Heart right ventricle (tissue), 16 donors: ENCODE results near the gene PKIG. TPM values are rescaled to one million over a fixed set of nuclear protein-coding genes. Genes with fewer than 3 reads are reported as not detected.

ENCODE experiments used
- ATAC-seq, 8 donors: fragments of 200-7000 bp; cut with Tn5 transposase; one replicate each; pipeline ENCODE4 v1.9.1; 2020; ENCODE audit warnings: mild to moderate bottlenecking in 8 of 8, moderate library complexity in 8 of 8, moderate number of reproducible peaks in 1 of 8
- DNase-seq, 2 donors: peaks; one replicate each; pipeline ENCODE4 v3.0.0-alpha.2; 2020
- H3K27ac ChIP-seq, 10 donors: fragments of 200-600 bp; sonication (generic) in 2 of 10; one replicate each; pipeline versions ENCODE4 v1.5.0 to v1.8.0; 2020 to 2022; ENCODE audit warnings: mild to moderate bottlenecking in 3 of 10
- H3K27me3 ChIP-seq, 7 donors: fragments of 200-600 bp; one replicate each; pipeline ENCODE4 v1.8.0; 2021 to 2022; ENCODE audit warnings: mild to moderate bottlenecking in 2 of 7
- H3K36me3 ChIP-seq, 9 donors: fragments of 200-600 bp; sonication (generic) in 1 of 9; one replicate each; pipeline versions ENCODE4 v1.5.0 to v1.8.0; 2020 to 2022; ENCODE audit warnings: mild to moderate bottlenecking in 2 of 9
- H3K4me1 ChIP-seq, 9 donors: fragments of 200-600 bp; sonication (generic) in 1 of 9; one replicate each; pipeline versions ENCODE4 v1.5.0 to v1.8.0; 2020 to 2022; ENCODE audit warnings: mild to moderate bottlenecking in 4 of 9
- H3K4me3 ChIP-seq, 10 donors: fragments of 200-600 bp; sonication (generic) in 2 of 10; one replicate each; pipeline versions ENCODE4 v1.5.0 to v1.8.0; 2020 to 2022; ENCODE audit warnings: mild to moderate bottlenecking in 7 of 10, moderate library complexity in 2 of 10
- H3K9me3 ChIP-seq, 11 donors: fragments of 200-600 bp in 10 of 11; sonication (generic) in 2 of 11; one replicate each; pipeline versions ENCODE4 v1.5.0 to v1.8.0; 2013 to 2022; ENCODE audit warnings: mild to moderate bottlenecking in 2 of 11, control low read depth in 1 of 11, moderate library complexity in 1 of 11
- WGBS, 2 donors: extraction: QIAGEN DNeasy Blood & Tissue Kit; methylation state at CpG; one replicate each; pipeline ENCODE4 v1.1.7; 2013; ENCODE audit warnings: inconsistent platforms in 1 of 2; 5-methylcytosine and 5-hydroxymethylcytosine counted together
- intact Hi-C, 10 donors: fragments of 100-400 bp; cut with DNase I; formaldehyde crosslinking; loops; one replicate each; pipeline versions ENCODE4 v1.11.1 to v1.14.2; 2022
- long read RNA-seq, 3 donors: library from polyadenylated mRNA; unstranded; transcript quantifications; one replicate each; pipeline ENCODE4 v2.0.0, GENCODE V29; 2020 to 2021
- polyA plus RNA-seq, 2 donors: library from polyadenylated mRNA; stranded (reverse); fragments of 200-250 nt; gene quantifications; one replicate each; pipeline ENCODE4 v1.2.3, GENCODE V29; 2013
- total RNA-seq, 10 donors: library from RNA; stranded (reverse); fragmentation: NEBNext Ultra II Directional in 3 of 10; extraction: Animal tissue kit (Norgen Biotek cat#: 25700) in 3 of 10; gene quantifications; one replicate each; pipeline versions ENCODE4 v1.2.1 to v1.2.4, GENCODE V29; 2021 to 2023
- TF ChIP-seq, protein P1 (sequence below), 9 donors: fragments of 200-600 bp; sonication (generic) in 2 of 9; IDR thresholded peaks; one replicate each; pipeline versions ENCODE4 v1.5.0 to v1.8.0; 2021 to 2022; ENCODE audit warnings: antibody characterized with exemption in 9 of 9, mild to moderate bottlenecking in 5 of 9, moderate library complexity in 1 of 9
- donor health status: Arrhythmogenic right ventricular cardiomyopathy.
- donor health status: ischemic (EF 13 %, LVEDD 7.1; RV severe dilation, severe dysfunction).
- donor health status: healthy with polysubstance abuse.
- donor health status: DM: no; HTN: yes; CAD: no.
- donor health status: DM: no; HTN: no; CAD: no.
- donor health status: ischemic (EF 25% LVEDD 6.9; RV normal size, moderate dysfunction).
- donor health status: ischemic (EF 25% LVEDD 5.7; RV mildly dilated, moderate dysfunction).
- donor health status: healthy.
- donor health status: DM: yes; HTN: yes; CAD: no.
- donor health status: Ischemic cardiomyopathy.
- donor health status: ischemic (EF 35%, LVEDD 5.7; RV mildly dilated, moderate dysfunction).
- donor health status: nonischemic (EF 11% LVEDD 7.7; RV severe dilation, severe dysfunction).
- donor health status: DM: yes; HTN: yes; CAD: no.
- donor health status: PGD.
- donor health status: ischemic (EF 29% LVEDD 5.4; RV normal size, mild dysfunction).
- donor health status: nonischemic (EF 23%, LVEDD 6.1; RV moderate dilation, normal function).

The PKIG gene
- 100 to 1,000 TPM; 155 to 342 (median 231) TPM for total RNA-seq
- 100 to 1,000 TPM; 180 to 196 TPM for polyA plus RNA-seq
- long read RNA-seq, donor 1, transcript PKIG-207 (4 exons, 1,191 nt): minor isoform, 52 of 175 reads
- long read RNA-seq, donor 1, transcript PKIG-202 (4 exons, 1,180 nt): major isoform, 83 of 175 reads
- long read RNA-seq, donor 1, partial matches to known transcripts: 33 of 175 reads
- long read RNA-seq, donor 1, other reads (novel, unspliced or antisense): 6 of 175 reads
- long read RNA-seq, donor 2, transcript PKIG-207 (4 exons, 1,191 nt): minor isoform, 30 of 155 reads
- long read RNA-seq, donor 2, transcript PKIG-202 (4 exons, 1,180 nt): major isoform, 78 of 155 reads
- long read RNA-seq, donor 2, partial matches to known transcripts: 32 of 155 reads
- long read RNA-seq, donor 2, other reads (novel, unspliced or antisense): 12 of 155 reads
- long read RNA-seq, donor 3, transcript PKIG-202 (4 exons, 1,180 nt): major isoform, 65 of 131 reads
- long read RNA-seq, donor 3, transcript PKIG-207 (4 exons, 1,191 nt): minor isoform, 34 of 131 reads
- long read RNA-seq, donor 3, partial matches to known transcripts: 18 of 131 reads
- long read RNA-seq, donor 3, other reads (novel, unspliced or antisense): 12 of 131 reads

DNA sequence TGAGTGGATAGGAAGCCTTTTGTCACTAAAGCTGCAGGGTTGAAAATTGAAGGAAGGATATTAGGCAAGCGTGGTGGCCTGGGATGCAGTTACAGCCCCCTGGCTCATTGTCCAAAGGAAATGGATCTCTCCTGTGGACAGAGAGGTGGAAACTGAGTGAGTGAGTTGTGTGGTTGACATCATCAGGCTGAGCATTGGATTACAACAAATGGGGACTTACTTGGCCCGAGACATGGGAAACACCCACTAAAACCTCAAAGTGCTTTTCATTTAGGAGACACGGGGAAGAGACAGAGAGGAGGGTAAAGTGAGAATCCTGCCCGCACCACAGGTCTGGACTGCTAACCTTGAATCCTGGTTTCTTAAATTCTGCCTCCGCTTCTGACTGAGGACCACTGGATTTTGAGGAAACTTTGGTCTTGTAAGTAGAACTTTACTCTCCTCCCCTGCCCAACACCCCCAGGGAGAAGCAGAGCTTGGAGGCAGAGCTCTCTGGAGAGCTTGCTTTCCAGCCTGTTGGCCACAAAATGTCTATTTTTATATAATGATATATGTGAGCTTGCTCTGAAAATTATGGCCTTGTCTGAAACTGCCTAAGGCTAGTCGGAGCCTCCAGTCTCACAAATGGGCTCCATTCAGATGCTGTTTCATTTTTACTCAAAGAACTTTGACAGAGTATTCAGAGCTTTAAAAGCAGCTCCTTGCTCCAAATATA, at the start of gene PKIG:
PKIG (plus strand) TSS at position 269 of the 715 bp plus-strand sequence. CDS start 31,978 bp downstream, outside the sequence.
- Histone ChIP-seq H3K27ac (peak within 1 kb of the TSS; percentile 87 to 98 (median 92)), H3K27me3 (no peaks in the 10 kb centered on the region), H3K4me1 (peaks cover 18 to 87% (median 69%) of the 10 kb centered on the region in 9 donors), H3K9me3 (no peaks in the 10 kb centered on the region), H3K4me3 (peak within 1 kb of the TSS; percentile 36 to 74 (median 62)), H3K36me3 (no peaks in the 10 kb centered on the region)
- WGBS, 2 donors: 8 to 10% methylated on average over 6 of the region's 6 CpGs
- TF ChIP-seq, protein P1, sequence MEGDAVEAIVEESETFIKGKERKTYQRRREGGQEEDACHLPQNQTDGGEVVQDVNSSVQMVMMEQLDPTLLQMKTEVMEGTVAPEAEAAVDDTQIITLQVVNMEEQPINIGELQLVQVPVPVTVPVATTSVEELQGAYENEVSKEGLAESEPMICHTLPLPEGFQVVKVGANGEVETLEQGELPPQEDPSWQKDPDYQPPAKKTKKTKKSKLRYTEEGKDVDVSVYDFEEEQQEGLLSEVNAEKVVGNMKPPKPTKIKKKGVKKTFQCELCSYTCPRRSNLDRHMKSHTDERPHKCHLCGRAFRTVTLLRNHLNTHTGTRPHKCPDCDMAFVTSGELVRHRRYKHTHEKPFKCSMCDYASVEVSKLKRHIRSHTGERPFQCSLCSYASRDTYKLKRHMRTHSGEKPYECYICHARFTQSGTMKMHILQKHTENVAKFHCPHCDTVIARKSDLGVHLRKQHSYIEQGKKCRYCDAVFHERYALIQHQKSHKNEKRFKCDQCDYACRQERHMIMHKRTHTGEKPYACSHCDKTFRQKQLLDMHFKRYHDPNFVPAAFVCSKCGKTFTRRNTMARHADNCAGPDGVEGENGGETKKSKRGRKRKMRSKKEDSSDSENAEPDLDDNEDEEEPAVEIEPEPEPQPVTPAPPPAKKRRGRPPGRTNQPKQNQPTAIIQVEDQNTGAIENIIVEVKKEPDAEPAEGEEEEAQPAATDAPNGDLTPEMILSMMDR (IDR thresholded peaks at IDR 0.05): peak in 1 of 9 donors; percentile 9
- peak; percentile 86 to 93 (median 90) for ATAC-seq
- peak in 1 of 2 donors; percentile 85 for DNase-seq
- intact Hi-C loops: loop anchor here in 4 of 10 donors (1.0 to 5.0 kb wide), 5 partner anchors 16 to 50 kb away; no protein-coding TSS in a partner anchor

DNA sequence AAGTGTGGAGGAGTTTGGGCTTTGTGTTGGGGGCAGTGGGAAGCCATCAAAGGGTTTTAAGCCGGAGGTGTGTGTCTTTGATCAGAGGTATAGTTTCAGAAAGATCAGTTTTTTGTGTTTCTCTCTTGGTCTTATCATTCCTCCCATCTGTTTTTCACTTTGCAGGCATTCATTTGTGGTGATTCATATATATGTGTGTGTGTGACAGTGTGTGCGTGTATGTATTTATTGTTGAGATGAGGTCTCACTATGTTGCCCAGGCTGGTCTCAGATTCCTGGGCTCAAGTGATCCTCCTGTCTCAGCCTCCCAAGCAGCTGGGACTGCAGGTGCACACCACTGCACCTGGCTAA, 49.4 kb upstream of the PKIG start:
- no peaks in the 10 kb centered on the region for H3K9me3 ChIP-seq
- no peaks in the 10 kb centered on the region for H3K36me3 ChIP-seq
- DNase-seq (no peak), ATAC-seq (no peak)
- 72 to 83% methylated on average over 2 of the region's 2 CpGs for WGBS, 2 donors
- TF ChIP-seq, protein P1 (IDR thresholded peaks at IDR 0.05): no peak
- H3K4me3 ChIP-seq: peak overlapping the region in 7 of 10 donors; percentile 63 to 96 (median 80)
- intact Hi-C loops: loop anchor here in 9 of 10 donors (2.0 to 10.0 kb wide), 8 partner anchors 39 to 202 kb away; partner anchors contain the start of gene PKIG (in 1 of the 9)
- H3K27me3 ChIP-seq: peaks cover 0 to 10% (median 0%) of the 10 kb centered on the region in 7 donors
- H3K4me1 ChIP-seq: peaks cover 3 to 47% (median 21%) of the 10 kb centered on the region in 9 donors
- H3K27ac ChIP-seq: peak overlapping the region in 6 of 10 donors; percentile 23 to 85 (median 78)

DNA sequence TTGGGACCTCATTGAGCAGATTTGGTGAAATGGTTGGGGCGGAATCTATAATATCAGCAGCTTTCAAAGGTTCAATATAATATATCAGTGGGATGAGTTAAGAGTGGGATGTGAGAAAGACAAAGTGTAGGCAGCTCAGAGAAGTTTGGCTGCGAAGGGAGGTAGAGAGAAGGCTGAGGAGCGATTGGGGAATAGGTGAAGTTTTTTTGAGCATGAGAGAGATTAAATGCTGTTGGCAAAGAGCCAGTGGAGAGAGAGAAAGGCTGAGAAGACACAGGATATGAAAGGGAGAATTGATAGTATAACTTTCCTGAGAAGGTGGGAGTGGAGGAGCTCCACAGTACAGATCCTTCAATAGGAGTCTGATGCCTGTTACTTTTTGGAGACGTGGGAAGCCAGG, 48.5 kb upstream of the PKIG start:
- H3K9me3 ChIP-seq: no peaks in the 10 kb centered on the region
- no peaks in the 10 kb centered on the region for H3K36me3 ChIP-seq
- 59 to 64% methylated on average over 4 of the region's 4 CpGs for WGBS, 2 donors
- TF ChIP-seq, protein P1 (IDR thresholded peaks at IDR 0.05): no peak
- ATAC-seq: no peak
- intact Hi-C loops: loop anchor here in 9 of 10 donors (2.0 to 10.0 kb wide), 8 partner anchors 38 to 201 kb away; partner anchors contain the start of gene PKIG (in 1 of the 9)
- H3K27ac ChIP-seq: peak overlapping the region in 1 of 10 donors; percentile 74
- H3K27me3 ChIP-seq: peaks cover 0 to 10% (median 0%) of the 10 kb centered on the region in 7 donors
- no peak overlapping the region for H3K4me3 ChIP-seq
- H3K4me1 ChIP-seq: peaks cover 3 to 47% (median 23%) of the 10 kb centered on the region in 9 donors
- DNase-seq: no peak

DNA sequence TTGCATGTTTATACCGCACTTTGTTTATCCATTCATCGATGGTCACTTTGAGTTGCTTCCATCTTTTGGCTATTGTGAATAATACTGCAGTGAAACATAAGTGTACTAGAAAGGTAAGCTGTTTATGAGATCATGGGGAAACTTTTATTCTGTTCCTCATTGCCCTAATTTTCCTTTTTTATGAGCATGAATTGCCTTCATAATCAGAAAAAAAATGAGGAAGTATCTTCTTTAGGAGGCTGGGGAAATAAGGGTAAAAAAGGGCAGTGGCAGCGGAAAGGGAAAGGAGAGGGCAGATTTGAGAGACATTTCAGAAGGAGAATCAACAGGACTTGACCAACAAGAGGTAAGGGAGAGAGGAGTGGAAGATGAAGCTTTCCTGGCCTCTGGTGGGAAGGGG, 46.2 kb upstream of the PKIG start:
- no peak for ATAC-seq
- H3K4me1 ChIP-seq: peaks cover 3 to 54% (median 27%) of the 10 kb centered on the region in 9 donors
- TF ChIP-seq, protein P1 (IDR thresholded peaks at IDR 0.05): no peak
- no peaks in the 10 kb centered on the region for H3K36me3 ChIP-seq
- no peak overlapping the region for H3K4me3 ChIP-seq
- intact Hi-C loops: loop anchor here in 3 of 10 donors (5.0 to 10.0 kb wide), 4 partner anchors 71 to 199 kb away; no protein-coding TSS in a partner anchor
- H3K9me3 ChIP-seq: no peaks in the 10 kb centered on the region
- no peak for DNase-seq
- 90 to 93% methylated on average over 3 of the region's 3 CpGs for WGBS, 2 donors
- H3K27me3 ChIP-seq: peaks cover 0 to 10% (median 0%) of the 10 kb centered on the region in 7 donors
- peak overlapping the region in 1 of 10 donors; percentile 15 for H3K27ac ChIP-seq
